ENCODE measurements around the gene HNF4A.

- no peak for TF ChIP-seq CTCF (IDR thresholded peaks at IDR 0.05)
- TF ChIP-seq POLR2A (IDR thresholded peaks at IDR 0.05): no peak
These were observed 66.6 kb downstream of the HNF4A start for GRCh38 chr20:44422083-44422482.
